ENCODE data around the gene MAN2A1. TPM values are rescaled to one million over a fixed set of nuclear protein-coding genes. Genes with fewer than 3 reads are reported as not detected.

Gene MAN2A1
- polyA plus RNA-seq, 1 donor from 2014 or later: 5.7 TPM

DNA sequence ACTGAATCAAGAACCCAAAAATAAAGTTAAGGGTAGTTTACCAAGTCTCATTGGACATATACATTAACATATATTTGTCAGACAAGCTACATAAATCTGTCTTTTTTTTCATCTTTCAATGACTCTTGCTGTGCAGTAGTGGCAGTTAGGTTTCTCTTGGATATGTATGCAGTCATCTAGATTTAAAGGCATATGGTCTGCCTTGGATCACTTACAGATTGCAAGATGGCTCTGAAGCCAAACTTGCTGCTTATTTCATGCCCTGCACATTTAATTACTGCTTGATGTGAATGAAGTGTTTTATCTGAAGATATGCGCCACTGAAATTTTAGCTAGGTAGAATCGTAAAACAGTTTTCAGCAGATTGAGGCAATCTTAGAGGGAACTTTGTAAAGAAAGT lies 18.6 kb upstream of the MAN2A1 start:
- H3K4me3 ChIP-seq (ENCODE audit: low read length): no peak overlapping the region
- H3K27ac ChIP-seq (ENCODE audit: low read length): no peak overlapping the region
- no peak overlapping the region for H3K9ac ChIP-seq (ENCODE audit: low read length)
- no peaks in the 10 kb centered on the region for H3K79me2 ChIP-seq (replicated peaks; ENCODE audit: insufficient read depth, low read length)
- no peaks in the 10 kb centered on the region for H4K20me1 ChIP-seq (ENCODE audit: insufficient read depth)
- no peak overlapping the region for H3K4me2 ChIP-seq (ENCODE audit: low read length)
- H3K36me3 ChIP-seq (ENCODE audit: insufficient read depth, low read length): no peaks in the 10 kb centered on the region
- H3K27me3 ChIP-seq (ENCODE audit: insufficient read depth, low read depth, low read length): no peaks in the 10 kb centered on the region
- H3F3A ChIP-seq (ENCODE audit: insufficient read depth, low read length, poor library complexity, severe bottlenecking): no peaks in the 10 kb centered on the region
- H3K9me2 ChIP-seq (ENCODE audit: insufficient read depth, low read length): no peaks in the 10 kb centered on the region
- H3K9me3 ChIP-seq (ENCODE audit: low read length): no peaks in the 10 kb centered on the region
- H2AFZ ChIP-seq (ENCODE audit: low read depth, low read length): no peak overlapping the region
- TF ChIP-seq EP300 (conservative IDR thresholded peaks at IDR 0.05; ENCODE audit: poor library complexity, severe bottlenecking) (no peak), MXI1 (conservative IDR thresholded peaks at IDR 0.05; ENCODE audit: poor library complexity, severe bottlenecking) (no peak), EZH2 (IDR thresholded peaks at IDR 0.05; ENCODE audit: borderline replicate concordance, insufficient read depth, low read length, poor library complexity, severe bottlenecking) (no peak), RAD21 (conservative IDR thresholded peaks at IDR 0.05) (no peak), SMC3 (conservative IDR thresholded peaks at IDR 0.05; ENCODE audit: poor library complexity) (no peak), POLR2AphosphoS5 (IDR thresholded peaks at IDR 0.05) (no peak), TAF1 (IDR thresholded peaks at IDR 0.05; ENCODE audit: low read depth) (no peak)
- TF ChIP-seq, protein P1, sequence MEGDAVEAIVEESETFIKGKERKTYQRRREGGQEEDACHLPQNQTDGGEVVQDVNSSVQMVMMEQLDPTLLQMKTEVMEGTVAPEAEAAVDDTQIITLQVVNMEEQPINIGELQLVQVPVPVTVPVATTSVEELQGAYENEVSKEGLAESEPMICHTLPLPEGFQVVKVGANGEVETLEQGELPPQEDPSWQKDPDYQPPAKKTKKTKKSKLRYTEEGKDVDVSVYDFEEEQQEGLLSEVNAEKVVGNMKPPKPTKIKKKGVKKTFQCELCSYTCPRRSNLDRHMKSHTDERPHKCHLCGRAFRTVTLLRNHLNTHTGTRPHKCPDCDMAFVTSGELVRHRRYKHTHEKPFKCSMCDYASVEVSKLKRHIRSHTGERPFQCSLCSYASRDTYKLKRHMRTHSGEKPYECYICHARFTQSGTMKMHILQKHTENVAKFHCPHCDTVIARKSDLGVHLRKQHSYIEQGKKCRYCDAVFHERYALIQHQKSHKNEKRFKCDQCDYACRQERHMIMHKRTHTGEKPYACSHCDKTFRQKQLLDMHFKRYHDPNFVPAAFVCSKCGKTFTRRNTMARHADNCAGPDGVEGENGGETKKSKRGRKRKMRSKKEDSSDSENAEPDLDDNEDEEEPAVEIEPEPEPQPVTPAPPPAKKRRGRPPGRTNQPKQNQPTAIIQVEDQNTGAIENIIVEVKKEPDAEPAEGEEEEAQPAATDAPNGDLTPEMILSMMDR (IDR thresholded peaks at IDR 0.05; ENCODE audit: poor library complexity, severe bottlenecking): no peak
- TF ChIP-seq, protein P2, sequence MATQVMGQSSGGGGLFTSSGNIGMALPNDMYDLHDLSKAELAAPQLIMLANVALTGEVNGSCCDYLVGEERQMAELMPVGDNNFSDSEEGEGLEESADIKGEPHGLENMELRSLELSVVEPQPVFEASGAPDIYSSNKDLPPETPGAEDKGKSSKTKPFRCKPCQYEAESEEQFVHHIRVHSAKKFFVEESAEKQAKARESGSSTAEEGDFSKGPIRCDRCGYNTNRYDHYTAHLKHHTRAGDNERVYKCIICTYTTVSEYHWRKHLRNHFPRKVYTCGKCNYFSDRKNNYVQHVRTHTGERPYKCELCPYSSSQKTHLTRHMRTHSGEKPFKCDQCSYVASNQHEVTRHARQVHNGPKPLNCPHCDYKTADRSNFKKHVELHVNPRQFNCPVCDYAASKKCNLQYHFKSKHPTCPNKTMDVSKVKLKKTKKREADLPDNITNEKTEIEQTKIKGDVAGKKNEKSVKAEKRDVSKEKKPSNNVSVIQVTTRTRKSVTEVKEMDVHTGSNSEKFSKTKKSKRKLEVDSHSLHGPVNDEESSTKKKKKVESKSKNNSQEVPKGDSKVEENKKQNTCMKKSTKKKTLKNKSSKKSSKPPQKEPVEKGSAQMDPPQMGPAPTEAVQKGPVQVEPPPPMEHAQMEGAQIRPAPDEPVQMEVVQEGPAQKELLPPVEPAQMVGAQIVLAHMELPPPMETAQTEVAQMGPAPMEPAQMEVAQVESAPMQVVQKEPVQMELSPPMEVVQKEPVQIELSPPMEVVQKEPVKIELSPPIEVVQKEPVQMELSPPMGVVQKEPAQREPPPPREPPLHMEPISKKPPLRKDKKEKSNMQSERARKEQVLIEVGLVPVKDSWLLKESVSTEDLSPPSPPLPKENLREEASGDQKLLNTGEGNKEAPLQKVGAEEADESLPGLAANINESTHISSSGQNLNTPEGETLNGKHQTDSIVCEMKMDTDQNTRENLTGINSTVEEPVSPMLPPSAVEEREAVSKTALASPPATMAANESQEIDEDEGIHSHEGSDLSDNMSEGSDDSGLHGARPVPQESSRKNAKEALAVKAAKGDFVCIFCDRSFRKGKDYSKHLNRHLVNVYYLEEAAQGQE (IDR thresholded peaks at IDR 0.05; ENCODE audit: borderline replicate concordance): no peak

DNA sequence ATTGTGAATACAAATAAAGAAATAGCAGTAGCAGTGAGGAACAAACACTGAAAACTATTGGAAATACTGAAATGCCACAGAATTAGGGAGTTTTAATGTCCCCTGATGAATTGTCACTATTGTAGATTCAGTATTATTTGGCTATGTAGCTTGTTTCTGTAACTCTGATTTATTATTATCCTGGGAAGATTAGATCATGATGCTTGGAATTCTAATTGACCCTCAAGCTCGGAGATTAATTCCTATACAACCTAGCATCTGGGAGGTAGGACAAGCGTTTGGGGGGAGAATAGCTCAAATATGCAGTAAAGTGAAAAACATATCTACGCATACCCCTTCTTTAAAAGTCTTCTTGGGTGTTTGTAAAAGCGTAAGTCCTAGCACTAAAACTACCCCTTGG lies 15.1 kb upstream of the MAN2A1 start:
- Histone ChIP-seq H2AFZ (ENCODE audit: low read depth, low read length) (no peak overlapping the region), H3K27me3 (ENCODE audit: insufficient read depth, low read depth, low read length) (no peaks in the 10 kb centered on the region), H3K9me3 (ENCODE audit: low read length) (no peaks in the 10 kb centered on the region), H3K9me2 (ENCODE audit: insufficient read depth, low read length) (no peaks in the 10 kb centered on the region), H4K20me1 (ENCODE audit: insufficient read depth) (no peaks in the 10 kb centered on the region), H3K4me2 (ENCODE audit: low read length) (no peak overlapping the region), H3F3A (ENCODE audit: insufficient read depth, low read length, poor library complexity, severe bottlenecking) (no peaks in the 10 kb centered on the region), H3K79me2 (replicated peaks; ENCODE audit: insufficient read depth, low read length) (no peaks in the 10 kb centered on the region), H3K27ac (ENCODE audit: low read length) (no peak overlapping the region), H3K36me3 (ENCODE audit: insufficient read depth, low read length) (no peaks in the 10 kb centered on the region), H3K9ac (ENCODE audit: low read length) (no peak overlapping the region), H3K4me3 (ENCODE audit: low read length) (no peak overlapping the region)
- no peak for TF ChIP-seq EP300 (conservative IDR thresholded peaks at IDR 0.05; ENCODE audit: poor library complexity, severe bottlenecking)
- TF ChIP-seq, protein P1 (IDR thresholded peaks at IDR 0.05; ENCODE audit: poor library complexity, severe bottlenecking): no peak
- no peak for TF ChIP-seq EZH2 (IDR thresholded peaks at IDR 0.05; ENCODE audit: borderline replicate concordance, insufficient read depth, low read length, poor library complexity, severe bottlenecking)
- no peak for TF ChIP-seq POLR2AphosphoS5 (IDR thresholded peaks at IDR 0.05)

Data from neural cell (in vitro differentiated cells).